ENCODE data around the gene MAST4.

DNA sequence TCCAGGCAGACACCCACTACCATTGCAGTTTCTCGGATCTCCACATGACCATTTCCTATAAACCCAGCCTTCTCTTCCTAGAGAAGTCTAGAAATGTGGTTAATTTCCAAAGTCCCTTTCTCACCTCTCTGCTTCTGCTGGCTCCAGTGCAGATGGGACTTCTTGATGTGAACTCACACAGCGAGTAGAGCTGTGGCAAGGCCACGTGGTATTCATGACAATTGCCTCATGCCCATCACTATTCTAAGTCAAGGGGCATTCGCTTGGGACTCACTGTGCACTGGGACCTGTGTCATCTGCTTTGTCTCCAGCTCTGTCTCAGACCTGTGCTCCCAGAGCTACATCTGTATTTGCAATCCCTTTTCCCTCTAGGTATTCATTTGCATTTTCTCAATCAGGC is 594.2 kb downstream of the MAST4 start:
- no peak for TF ChIP-seq EZH2 (IDR thresholded peaks at IDR 0.05; ENCODE audit: insufficient read depth, poor library complexity, severe bottlenecking)
- TF ChIP-seq EZH2phosphoT487 (IDR thresholded peaks at IDR 0.05; ENCODE audit: insufficient read depth, low read depth): no peak
